PC-3 (cell line): ENCODE measurements around the gene MAD1L1.

Source experiments
- EZH2phosphoT487 ChIP-seq: fragments of 300-600 bp; sonication (generic); IDR thresholded peaks from 2 replicates; pipeline ENCODE4 v1.6.1; 2018; ENCODE audit warnings: mild to moderate bottlenecking, antibody characterized with exemption, low read length, borderline replicate concordance
- TF ChIP-seq, protein P1 (sequence below): fragments of 300-600 bp; sonication (generic); conservative IDR thresholded peaks from 2 replicates; pipeline ENCODE4 v1.5.1; 2017; ENCODE audit warnings: antibody characterized with exemption, low read depth, mild to moderate bottlenecking, low read length

DNA sequence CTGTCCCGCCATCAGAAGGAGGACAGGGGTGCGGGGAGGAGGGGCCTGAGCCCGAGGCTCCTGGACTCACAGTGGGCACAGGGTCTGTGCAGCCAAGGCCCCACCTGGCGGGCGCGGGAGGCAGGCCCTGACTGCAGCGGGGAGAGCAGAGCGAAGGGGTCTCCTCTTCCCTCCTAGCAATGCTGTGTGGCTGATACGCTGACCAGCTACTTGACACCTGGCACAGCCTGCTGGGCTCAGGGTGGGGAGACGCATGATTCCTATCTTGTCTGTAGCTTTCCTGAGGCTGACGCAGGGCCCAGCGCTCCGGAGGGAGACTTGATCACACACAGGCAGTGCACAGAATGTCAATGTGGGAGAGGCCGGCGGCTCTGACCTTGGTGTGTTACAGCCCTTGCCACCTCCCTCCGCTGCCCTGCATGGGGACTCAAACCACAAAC lies 387.8 kb downstream of the MAD1L1 start:
- TF ChIP-seq, protein P1, sequence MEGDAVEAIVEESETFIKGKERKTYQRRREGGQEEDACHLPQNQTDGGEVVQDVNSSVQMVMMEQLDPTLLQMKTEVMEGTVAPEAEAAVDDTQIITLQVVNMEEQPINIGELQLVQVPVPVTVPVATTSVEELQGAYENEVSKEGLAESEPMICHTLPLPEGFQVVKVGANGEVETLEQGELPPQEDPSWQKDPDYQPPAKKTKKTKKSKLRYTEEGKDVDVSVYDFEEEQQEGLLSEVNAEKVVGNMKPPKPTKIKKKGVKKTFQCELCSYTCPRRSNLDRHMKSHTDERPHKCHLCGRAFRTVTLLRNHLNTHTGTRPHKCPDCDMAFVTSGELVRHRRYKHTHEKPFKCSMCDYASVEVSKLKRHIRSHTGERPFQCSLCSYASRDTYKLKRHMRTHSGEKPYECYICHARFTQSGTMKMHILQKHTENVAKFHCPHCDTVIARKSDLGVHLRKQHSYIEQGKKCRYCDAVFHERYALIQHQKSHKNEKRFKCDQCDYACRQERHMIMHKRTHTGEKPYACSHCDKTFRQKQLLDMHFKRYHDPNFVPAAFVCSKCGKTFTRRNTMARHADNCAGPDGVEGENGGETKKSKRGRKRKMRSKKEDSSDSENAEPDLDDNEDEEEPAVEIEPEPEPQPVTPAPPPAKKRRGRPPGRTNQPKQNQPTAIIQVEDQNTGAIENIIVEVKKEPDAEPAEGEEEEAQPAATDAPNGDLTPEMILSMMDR, result no peak
- no peak for TF ChIP-seq EZH2phosphoT487
